H1 (cell line): ENCODE results near the gene BNC2. TPM values are rescaled to one million over a fixed set of nuclear protein-coding genes. Genes with fewer than 3 reads are reported as not detected.

Source experiments
- CTCF ChIA-PET: fragments of 300-600 bp; sonication (Branson Sonifier 250); formaldehyde crosslinking; loops from one replicate; lab custom pipeline; 2021; ENCODE audit not compliant: partially characterized antibody; lab: Charles Lee
- POLR2A ChIA-PET: fragments of 300-600 bp; sonication (Branson Sonifier 250); formaldehyde crosslinking; loops from one replicate; lab custom pipeline; 2021; ENCODE audit warnings: inconsistent platforms; ENCODE audit not compliant: partially characterized antibody; lab: Charles Lee
- DNase-seq, 2 experiments: peaks; one replicate each; pipeline versions ENCODE4 v3.0.0 to v3.0.0-alpha.2; 2010 to 2022; ENCODE audit warnings: low spot score in 2 of 2, low read depth in 1 of 2, mixed read lengths in 1 of 2
- FAIRE-seq: peaks from 2 replicates; lab custom pipeline; 2011; peaks lifted over from hg19 to GRCh38; lab: Jason Lieb, UNC
- H2AFZ ChIP-seq: 2 replicates; pipeline ENCODE4 v1.8.1; 2012; ENCODE audit warnings: low read length, inconsistent platforms
- H2AK5ac ChIP-seq: 2 replicates; pipeline ENCODE4 v1.6.1; 2013; ENCODE audit warnings: low read depth, low read length
- H2BK120ac ChIP-seq: replicated peaks from 2 replicates; pipeline ENCODE3; 2013; ENCODE audit warnings: low read depth, low read length, inconsistent platforms
- H2BK12ac ChIP-seq: 2 replicates; pipeline ENCODE4 v1.6.1; 2013; ENCODE audit warnings: low read depth, low read length
- H2BK15ac ChIP-seq: 2 replicates; pipeline ENCODE4 v1.6.1; 2013; ENCODE audit warnings: low read length
- H2BK20ac ChIP-seq: 2 replicates; pipeline ENCODE4 v1.6.1; 2013; ENCODE audit warnings: low read length
- H2BK5ac ChIP-seq: 2 replicates; pipeline ENCODE4 v1.6.1; 2013; ENCODE audit warnings: low read depth, low read length
- H3K14ac ChIP-seq: 2 replicates; pipeline ENCODE4 v1.6.1; 2013; ENCODE audit warnings: inconsistent platforms; ENCODE audit not compliant: insufficient read length
- H3K18ac ChIP-seq: 2 replicates; pipeline ENCODE4 v1.6.1; 2013; ENCODE audit warnings: low read length; ENCODE audit errors: extremely low read depth
- H3K23ac ChIP-seq: 2 replicates; pipeline ENCODE4 v1.6.1; 2013; ENCODE audit warnings: inconsistent platforms; ENCODE audit not compliant: insufficient read length
- H3K23me2 ChIP-seq: 2 replicates; pipeline ENCODE4 v1.6.1; 2013; ENCODE audit warnings: low read depth, low read length
- H3K27ac ChIP-seq: 2 replicates; pipeline ENCODE4 v1.6.1; 2011; ENCODE audit warnings: low read depth, low read length, inconsistent platforms
- H3K27me3 ChIP-seq, 4 experiments: replicated peaks in 1 of 4; 1 replicate in 1 of 4; 2 replicates in 3 of 4; pipeline versions ENCODE4 v1.6.1 to v1.8.1; 2011 to 2013; ENCODE audit warnings: low read length in 3 of 4, mild to moderate bottlenecking in 3 of 4, inconsistent platforms in 2 of 4, mixed read lengths in 2 of 4, moderate library complexity in 1 of 4; ENCODE audit not compliant: control insufficient read depth in 3 of 4, insufficient read depth in 3 of 4; ENCODE audit errors: extremely low read depth in 1 of 4
- H3K36me3 ChIP-seq, 4 experiments: 2 replicates each; pipeline versions ENCODE4 v1.6.1 to v1.8.1; 2011 to 2013; ENCODE audit warnings: mild to moderate bottlenecking in 4 of 4, low read length in 3 of 4, moderate library complexity in 2 of 4, control low read depth in 1 of 4, inconsistent platforms in 1 of 4; ENCODE audit not compliant: insufficient read depth in 4 of 4, control insufficient read depth in 2 of 4
- H3K4ac ChIP-seq: replicated peaks from 2 replicates; pipeline ENCODE3; 2013; ENCODE audit warnings: low read length, low read depth, mixed read lengths, inconsistent platforms; ENCODE audit not compliant: insufficient read length
- H3K4me1 ChIP-seq, 4 experiments: replicated peaks in 1 of 4; 1 replicate in 1 of 4; 2 replicates in 3 of 4; pipeline versions ENCODE4 v1.6.1 to v1.8.1; 2011 to 2013; ENCODE audit warnings: low read length in 3 of 4, inconsistent platforms in 2 of 4, mixed read lengths in 1 of 4; ENCODE audit not compliant: insufficient read depth in 4 of 4, control insufficient read depth in 3 of 4
- H3K4me2 ChIP-seq, 2 experiments: 2 replicates each; pipeline versions ENCODE4 v1.6.1 to v1.8.1; 2011 to 2013; ENCODE audit warnings: low read depth in 2 of 2, low read length in 2 of 2, control low read depth in 1 of 2, inconsistent platforms in 1 of 2, mild to moderate bottlenecking in 1 of 2; ENCODE audit not compliant: insufficient read depth in 1 of 2
- H3K4me3 ChIP-seq, 4 experiments: fragments of 200-600, 300-600 bp in 1 of 4; sonication (generic), shearing (Covaris generic), sonication (Bioruptor Twin) in 1 of 4; 2 replicates each; pipeline versions ENCODE4 v1.5.1 to v1.8.1; 2011 to 2016; ENCODE audit warnings: low read length in 4 of 4, low read depth in 3 of 4, control low read depth in 2 of 4, inconsistent platforms in 2 of 4, mild to moderate bottlenecking in 2 of 4, mixed read lengths in 1 of 4, moderate library complexity in 1 of 4; ENCODE audit not compliant: insufficient read depth in 2 of 4; ENCODE audit errors: extremely low read depth in 1 of 4
- H3K56ac ChIP-seq: replicated peaks from 2 replicates; pipeline ENCODE3; 2013; ENCODE audit warnings: low read depth, mild to moderate bottlenecking, mixed read lengths, low read length, inconsistent platforms; ENCODE audit not compliant: insufficient read length
- H3K79me1 ChIP-seq: 2 replicates; pipeline ENCODE4 v1.6.1; 2013; ENCODE audit warnings: low read depth, low read length, control low read depth
- H3K79me2 ChIP-seq, 2 experiments: 2 replicates each; pipeline versions ENCODE4 v1.6.1 to v1.8.1; 2012 to 2013; ENCODE audit warnings: low read length in 2 of 2, mild to moderate bottlenecking in 2 of 2, inconsistent platforms in 1 of 2; ENCODE audit not compliant: insufficient read depth in 2 of 2, control insufficient read depth in 1 of 2
- H3K9ac ChIP-seq, 4 experiments: replicated peaks in 1 of 4; 1 replicate in 1 of 4; 2 replicates in 3 of 4; pipeline versions ENCODE4 v1.6.1 to v1.8.1; 2011 to 2013; ENCODE audit warnings: low read depth in 3 of 4, low read length in 3 of 4, control low read depth in 2 of 4, mild to moderate bottlenecking in 2 of 4, moderate library complexity in 2 of 4, inconsistent platforms in 1 of 4; ENCODE audit errors: extremely low read depth in 1 of 4
- H3K9me3 ChIP-seq, 2 experiments: 2 replicates each; pipeline versions ENCODE4 v1.6.1 to v1.8.1; 2012 to 2013; ENCODE audit warnings: mild to moderate bottlenecking in 2 of 2, moderate library complexity in 2 of 2, control low read depth in 1 of 2, inconsistent platforms in 1 of 2, low read depth in 1 of 2, low read length in 1 of 2, mixed read lengths in 1 of 2; ENCODE audit not compliant: insufficient read depth in 2 of 2
- H4K20me1 ChIP-seq, 2 experiments: replicated peaks in 1 of 2; 2 replicates each; pipeline versions ENCODE3 to v1.8.1; 2011 to 2013; ENCODE audit warnings: inconsistent platforms in 2 of 2, low read length in 2 of 2, mild to moderate bottlenecking in 1 of 2; ENCODE audit not compliant: insufficient read depth in 2 of 2, control insufficient read depth in 1 of 2
- H4K5ac ChIP-seq: 2 replicates; pipeline ENCODE4 v1.6.1; 2013; ENCODE audit warnings: low read length, low read depth, mixed read lengths, inconsistent platforms; ENCODE audit not compliant: insufficient read length
- H4K8ac ChIP-seq: 2 replicates; pipeline ENCODE4 v1.8.0; 2013; ENCODE audit warnings: mild to moderate bottlenecking, moderate library complexity, low read length, inconsistent platforms; ENCODE audit not compliant: insufficient read depth; ENCODE audit errors: extremely low read depth
- H4K91ac ChIP-seq: replicated peaks from 2 replicates; pipeline ENCODE3; 2013; ENCODE audit warnings: low read length, mixed read lengths, inconsistent platforms; ENCODE audit not compliant: insufficient read length
- BRCA1 ChIP-seq: IDR thresholded peaks from 2 replicates; pipeline ENCODE4 v1.6.1; 2012; ENCODE audit warnings: low read depth, low read length, improper control_type of control experiment
- CBX5 ChIP-seq: fragments of 300-800, 300-1000 bp; sonication (generic); IDR thresholded peaks from 2 replicates; pipeline ENCODE4 v1.7.1; 2016; ENCODE audit warnings: antibody characterized with exemption, low read length, low read depth
- CHD2 ChIP-seq: IDR thresholded peaks from 2 replicates; pipeline ENCODE4 v1.6.1; 2012; ENCODE audit warnings: low read length, improper control_type of control experiment
- CREB1 ChIP-seq: IDR thresholded peaks from 2 replicates; pipeline ENCODE4 v1.6.1; 2012; ENCODE audit warnings: inconsistent platforms
- EP300 ChIP-seq, 2 experiments: IDR thresholded peaks; 1 replicate in 1 of 2; 2 replicates in 1 of 2; pipeline ENCODE4 v1.6.1; 2011 to 2012; ENCODE audit warnings: low read depth in 2 of 2, low read length in 2 of 2, mild to moderate bottlenecking in 2 of 2, borderline replicate concordance in 1 of 2, inconsistent platforms in 1 of 2, moderate library complexity in 1 of 2
- GABPA ChIP-seq: IDR thresholded peaks from 2 replicates; pipeline ENCODE4 v1.6.1; 2011; ENCODE audit warnings: mild to moderate bottlenecking, low read length, moderate library complexity, borderline replicate concordance; ENCODE audit not compliant: insufficient read depth
- GTF2F1 ChIP-seq: IDR thresholded peaks from 2 replicates; pipeline ENCODE4 v1.6.1; 2012; ENCODE audit warnings: low read depth, low read length, improper control_type of control experiment, borderline replicate concordance
- JUND ChIP-seq: IDR thresholded peaks from 2 replicates; pipeline ENCODE4 v1.6.1; 2011; ENCODE audit warnings: mild to moderate bottlenecking, improper control_type of control experiment, low read length
- KDM4A ChIP-seq: IDR thresholded peaks from one replicate; pipeline ENCODE4 v1.7.1; 2012; ENCODE audit warnings: low read depth, mild to moderate bottlenecking, moderate library complexity, low read length, inconsistent platforms; ENCODE audit not compliant: severe bottlenecking
- SIRT6 ChIP-seq: IDR thresholded peaks from one replicate; pipeline ENCODE4 v1.7.1; 2012; ENCODE audit warnings: low read length, inconsistent platforms
- SIX5 ChIP-seq: IDR thresholded peaks from 2 replicates; pipeline ENCODE4 v1.6.1; 2011; ENCODE audit warnings: mild to moderate bottlenecking, low read depth, low read length
- TAF1 ChIP-seq: IDR thresholded peaks from 2 replicates; pipeline ENCODE4 v1.6.1; 2011; ENCODE audit warnings: mild to moderate bottlenecking, low read depth, low read length
- TCF12 ChIP-seq: IDR thresholded peaks from 2 replicates; pipeline ENCODE4 v1.6.1; 2011; ENCODE audit warnings: low read depth, mild to moderate bottlenecking, low read length
- WGBS, 2 experiments: shearing (Covaris generic) in 1 of 2; methylation state at CpG; one replicate each; pipeline versions ENCODE4 v1.1.6 to v1.1.7; 2013 to 2015; ENCODE audit warnings: low lambda C conversion rate in 2 of 2, mixed read lengths in 2 of 2, inconsistent platforms in 1 of 2, low coverage in 1 of 2, missing lambda C conversion rate in 1 of 2; ENCODE audit not compliant: insufficient replicate concordance in 2 of 2, insufficient coverage in 1 of 2, insufficient read length in 1 of 2; ENCODE audit errors: extremely low coverage in 1 of 2, missing lambda C conversion rate in 1 of 2; 5-methylcytosine and 5-hydroxymethylcytosine counted together
- polyA plus RNA-seq, 7 experiments: library from polyadenylated mRNA; depleted of rRNA in 3 of 7; stranded (reverse) in 5 of 7; unstranded in 2 of 7; fragments of >200 nt in 5 of 7; fragments of 200-250 nt in 2 of 7; gene quantifications; 1 replicate in 5 of 7; 2 replicates in 1 of 7; 4 replicates in 1 of 7; pipeline versions ENCODE4 v1.2.1 to v1.2.3, GENCODE V29; 2011 to 2013; ENCODE audit warnings: missing spikeins in 2 of 7, mixed read lengths in 2 of 7
- total RNA-seq: library from RNA; stranded (reverse); fragmentation: NEBNext Ultra II Directional; extraction: Animal tissue kit (Norgen Biotek cat#: 25700); gene quantifications from 2 replicates; pipeline ENCODE4 v1.2.1, GENCODE V29; 2021
- TF ChIP-seq, protein P1 (sequence below), 3 experiments: IDR thresholded peaks; 1 replicate in 2 of 3; 2 replicates in 1 of 3; pipeline versions ENCODE4 v1.5.1 to v1.6.1; 2011; ENCODE audit warnings: low read length in 3 of 3, mild to moderate bottlenecking in 3 of 3, inconsistent platforms in 2 of 3, low read depth in 1 of 3, moderate library complexity in 1 of 3; ENCODE audit not compliant: insufficient read depth in 1 of 3; ENCODE audit errors: control extremely low read depth in 1 of 3

BNC2 gene
- total and polyA plus RNA-seq, 2 of the 8 experiments (the other 6 are each of a cell fraction or from before 2014, with no cell fraction given), result 16.0 to 26.8 TPM

DNA sequence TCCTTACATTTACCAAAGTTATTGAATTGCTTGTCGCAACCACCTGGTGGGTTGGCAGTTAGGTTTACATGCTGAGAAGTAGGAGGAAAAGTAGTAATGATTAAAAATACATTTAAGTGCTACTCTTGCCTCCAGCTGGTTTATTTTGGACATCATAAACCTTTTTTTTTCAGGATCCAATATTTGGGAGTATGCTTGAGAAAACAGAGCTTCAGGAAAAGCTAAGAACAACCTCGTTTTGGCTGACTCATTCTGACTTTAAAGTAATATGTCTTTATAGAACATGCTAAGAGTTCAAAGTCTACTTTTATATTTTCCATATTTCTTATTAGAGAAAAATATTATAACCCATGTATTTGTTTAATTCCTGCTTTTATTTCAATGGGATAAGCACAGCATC, 41.7 kb upstream of the BNC2 start:
- Histone ChIP-seq H3K79me2 (no peaks in the 10 kb centered on the region), H3K9me3 (no peaks in the 10 kb centered on the region), H2AK5ac (no peak overlapping the region), H3K14ac (no peak overlapping the region), H4K8ac (no peak overlapping the region), H2BK20ac (no peak overlapping the region), H3K4me3 (no peak overlapping the region), H3K4ac (no peak overlapping the region), H3K9ac (no peak overlapping the region), H4K20me1 (no peaks in the 10 kb centered on the region), H3K56ac (no peak overlapping the region), H2AFZ (no peak overlapping the region), H2BK12ac (no peak overlapping the region), H2BK15ac (no peak overlapping the region), H4K5ac (no peak overlapping the region), H3K23me2 (no peaks in the 10 kb centered on the region), H3K36me3 (no peaks in the 10 kb centered on the region), H3K27ac (no peak overlapping the region), H3K27me3 (no peaks in the 10 kb centered on the region), H3K18ac (no peak overlapping the region), H2BK120ac (no peak overlapping the region), H3K23ac (no peak overlapping the region), H4K91ac (no peak overlapping the region), H3K79me1 (no peaks in the 10 kb centered on the region), H2BK5ac (no peak overlapping the region), H3K4me2 (no peak overlapping the region), H3K4me1 (no peaks in the 10 kb centered on the region)
- ChIA-PET CTCF (no interaction called here), POLR2A (no interaction called here)
- no peak for DNase-seq
- no peak for FAIRE-seq
- 98% methylated on average over 2 of the region's 2 CpGs; no CpG with 5 or more reads in 1 of the 2 experiments for WGBS, 2 experiments
- TF ChIP-seq, protein P1, sequence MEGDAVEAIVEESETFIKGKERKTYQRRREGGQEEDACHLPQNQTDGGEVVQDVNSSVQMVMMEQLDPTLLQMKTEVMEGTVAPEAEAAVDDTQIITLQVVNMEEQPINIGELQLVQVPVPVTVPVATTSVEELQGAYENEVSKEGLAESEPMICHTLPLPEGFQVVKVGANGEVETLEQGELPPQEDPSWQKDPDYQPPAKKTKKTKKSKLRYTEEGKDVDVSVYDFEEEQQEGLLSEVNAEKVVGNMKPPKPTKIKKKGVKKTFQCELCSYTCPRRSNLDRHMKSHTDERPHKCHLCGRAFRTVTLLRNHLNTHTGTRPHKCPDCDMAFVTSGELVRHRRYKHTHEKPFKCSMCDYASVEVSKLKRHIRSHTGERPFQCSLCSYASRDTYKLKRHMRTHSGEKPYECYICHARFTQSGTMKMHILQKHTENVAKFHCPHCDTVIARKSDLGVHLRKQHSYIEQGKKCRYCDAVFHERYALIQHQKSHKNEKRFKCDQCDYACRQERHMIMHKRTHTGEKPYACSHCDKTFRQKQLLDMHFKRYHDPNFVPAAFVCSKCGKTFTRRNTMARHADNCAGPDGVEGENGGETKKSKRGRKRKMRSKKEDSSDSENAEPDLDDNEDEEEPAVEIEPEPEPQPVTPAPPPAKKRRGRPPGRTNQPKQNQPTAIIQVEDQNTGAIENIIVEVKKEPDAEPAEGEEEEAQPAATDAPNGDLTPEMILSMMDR (IDR thresholded peaks at IDR 0.05; ENCODE audit: control extremely low read depth in 1 of 3, insufficient read depth in 1 of 3, low read depth in 1 of 3, low read length in 3 of 3), result no peak
- no peak for TF ChIP-seq SIX5
- no peak for TF ChIP-seq CREB1
- TF ChIP-seq GABPA, result no peak
- no peak for TF ChIP-seq SIRT6
- no peak for TF ChIP-seq TCF12
- no peak for TF ChIP-seq TAF1
- no peak for TF ChIP-seq CHD2
- no peak for TF ChIP-seq JUND
- TF ChIP-seq BRCA1, result no peak
- TF ChIP-seq GTF2F1, result no peak
- TF ChIP-seq EP300 (IDR thresholded peaks at IDR 0.05; ENCODE audit: borderline replicate concordance in 1 of 2, low read depth in 2 of 2, low read length in 2 of 2), result no peak
- no peak for TF ChIP-seq KDM4A
- TF ChIP-seq CBX5, result no peak
